Activated T-cell treated with anti-CD3 and anti-CD28 coated beads, Interleukin-2, amount 50 U/mL, for 1 hour (primary cell): ENCODE measurements around the gene ACTN1.
"Not testable (repeated sequence)": the region's sequence is repeated elsewhere in the genome, so short reads cannot be mapped to it uniquely, and the experiment has no call there.

Source experiments
- DNase-seq: peaks from one replicate; pipeline ENCODE4 v3.0.0-alpha.2; 2020

The ACTN1 gene

GRCh38 chr14:68979021-68979721 is at the start of gene ACTN1:
Gene ACTN1, minus strand, starts transcription at chr14:68979302. Its CDS starts 246 bp downstream, at chr14:68979056.
- DNase-seq, result peak; percentile 73

GRCh38 chr14:69027242-69027913 is 48.3 kb upstream of the ACTN1 start:
- DNase-seq, result no peak

GRCh38 chr14:69023035-69023434 is 43.9 kb upstream of the ACTN1 start:
- no peak for DNase-seq

- DNase-seq, result not testable (repeated sequence)
Observed at GRCh38 chr14:69022093-69022492, 43.0 kb upstream of the ACTN1 start.

GRCh38 chr14:69017706-69018105 is 38.6 kb upstream of the ACTN1 start:
- DNase-seq, result no peak

- DNase-seq, result no peak
Observed at GRCh38 chr14:69014829-69015259, 35.7 kb upstream of the ACTN1 start.

GRCh38 chr14:69013943-69014782 is 35.1 kb upstream of the ACTN1 start:
- no peak for DNase-seq

- DNase-seq, result no peak
Observed at GRCh38 chr14:69012256-69012953, 33.3 kb upstream of the ACTN1 start.

GRCh38 chr14:69010648-69011047 is 31.5 kb upstream of the ACTN1 start:
- no peak for DNase-seq

GRCh38 chr14:69008421-69008884 is 29.4 kb upstream of the ACTN1 start:
- no peak for DNase-seq

GRCh38 chr14:69006346-69006745 is 27.2 kb upstream of the ACTN1 start:
- DNase-seq, result no peak

GRCh38 chr14:69005432-69006148 is 26.5 kb upstream of the ACTN1 start:
- DNase-seq, result no peak

- no peak for DNase-seq
Observed at GRCh38 chr14:69004731-69005431, 25.8 kb upstream of the ACTN1 start.

- no peak for DNase-seq
Observed at GRCh38 chr14:69003626-69004025, 24.5 kb upstream of the ACTN1 start.

GRCh38 chr14:69002069-69002468 is 23.0 kb upstream of the ACTN1 start:
- no peak for DNase-seq

GRCh38 chr14:69001375-69001774 is 22.3 kb upstream of the ACTN1 start:
- DNase-seq, result no peak

GRCh38 chr14:68998062-68998461 is 19.0 kb upstream of the ACTN1 start:
- no peak for DNase-seq

GRCh38 chr14:68995731-68996130 is 16.6 kb upstream of the ACTN1 start:
- no peak for DNase-seq

GRCh38 chr14:68994056-68994455 is 15.0 kb upstream of the ACTN1 start:
- DNase-seq, result no peak

GRCh38 chr14:68987653-68988036 is 8.5 kb upstream of the ACTN1 start:
- no peak for DNase-seq

- DNase-seq, result no peak
Observed at GRCh38 chr14:68986926-68987652, 8.0 kb upstream of the ACTN1 start.
